ENCODE results near the gene KMT5C.

Gene KMT5C

GRCh38 chr19:55348317-55349034 lies 8.8 kb downstream of the KMT5C start:
- DNase-seq: no peak

DNA sequence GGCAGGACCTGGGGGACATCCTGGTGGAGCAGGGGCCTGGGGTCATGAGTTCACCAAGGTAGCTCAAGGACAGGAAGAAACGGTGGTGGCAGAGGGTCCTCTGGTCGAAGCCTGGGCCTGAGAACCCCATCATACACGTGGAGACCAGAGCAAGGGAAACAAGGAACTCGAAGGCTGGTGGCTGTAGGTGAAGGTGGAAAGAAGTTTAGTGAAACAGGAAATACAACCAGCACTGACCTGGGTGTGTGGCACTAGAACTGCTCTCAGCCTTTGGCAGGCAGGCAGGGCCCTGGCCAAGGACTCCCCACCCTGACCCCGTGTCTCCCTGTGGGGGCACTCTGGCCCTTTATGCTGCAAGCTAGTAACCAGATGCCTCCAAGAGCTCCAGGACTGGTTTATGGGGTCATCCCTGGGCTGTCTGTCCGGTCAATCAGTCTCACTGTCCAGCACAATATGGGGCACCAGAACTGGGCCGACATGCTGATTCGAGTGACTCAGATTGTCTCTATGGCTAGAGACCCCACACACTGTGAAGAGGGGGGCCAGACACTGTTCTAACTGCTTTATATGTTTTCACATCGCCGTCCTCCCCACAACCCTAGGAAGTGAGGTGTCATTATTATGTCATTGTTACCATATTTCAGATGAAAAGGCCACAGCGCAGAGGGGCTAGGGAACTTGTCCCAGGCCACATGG lies 11.1 kb downstream of the KMT5C start:
- DNase-seq: no peak

GRCh38 chr19:55352040-55352439 lies 12.4 kb downstream of the KMT5C start:
- DNase-seq: peak; percentile 45

DNA sequence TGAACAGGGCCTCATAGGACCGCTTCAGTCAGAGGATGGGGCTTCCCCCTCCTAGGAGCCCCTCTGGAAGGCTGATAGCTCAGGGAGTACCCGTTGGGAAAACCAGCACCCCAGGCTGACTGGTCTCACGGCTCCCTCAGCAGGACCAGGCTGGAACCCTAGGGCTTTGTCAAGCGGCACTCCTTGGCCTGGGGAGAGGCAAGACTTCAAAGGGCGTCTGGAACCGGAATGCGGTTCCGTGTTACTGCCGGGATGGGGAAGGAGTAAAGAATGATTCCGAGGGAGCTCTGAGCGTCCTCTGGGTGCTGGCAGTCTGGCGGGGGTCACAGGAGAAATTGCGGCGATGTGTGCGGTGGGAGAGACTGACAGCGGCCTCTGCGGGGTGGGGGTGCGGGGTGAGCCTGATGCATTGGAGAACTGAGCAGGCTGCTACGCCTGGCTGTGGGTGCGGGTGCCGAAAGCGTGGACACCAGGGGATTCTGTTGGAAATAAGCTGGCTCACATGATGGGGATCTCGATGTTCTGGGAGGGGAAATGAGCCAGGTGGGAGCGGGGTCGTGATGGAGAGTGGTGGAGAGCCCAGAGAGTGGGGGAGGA lies 13.0 kb downstream of the KMT5C start:
- DNase-seq: no peak

DNA sequence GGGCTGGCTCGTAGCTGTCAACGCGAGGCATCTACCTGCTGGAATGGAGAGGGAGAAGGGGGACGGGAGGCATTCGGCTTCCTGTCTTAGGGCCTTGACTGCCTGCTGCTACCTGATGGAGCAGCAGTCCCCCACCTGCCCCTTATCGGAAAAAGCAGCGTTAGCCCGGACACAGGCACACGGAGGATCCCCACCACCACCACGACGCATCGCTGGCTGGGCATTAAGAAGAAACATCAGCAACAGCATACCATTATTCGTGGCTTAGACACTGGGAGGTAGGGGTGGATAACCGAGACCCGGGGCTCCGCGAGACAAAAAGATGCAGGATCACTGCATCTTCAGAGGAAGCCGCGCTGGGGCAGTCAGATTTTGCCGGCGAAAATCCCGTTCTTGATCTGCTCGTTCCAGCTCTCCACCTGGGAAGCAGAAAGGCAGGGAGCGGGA lies 13.7 kb downstream of the KMT5C start:
- no peak for DNase-seq

GRCh38 chr19:55353803-55354697 lies 14.4 kb downstream of the KMT5C start:
- DNase-seq: peak; percentile 56

GRCh38 chr19:55354698-55355212 lies 15.1 kb downstream of the KMT5C start, which contains the start of gene COX6B2:
Gene COX6B2, minus strand, starts transcription at chr19:55354719. Its CDS starts 198 bp downstream, at chr19:55354521.
- peak; percentile 45 for DNase-seq

GRCh38 chr19:55355213-55355821 lies 15.6 kb downstream of the KMT5C start:
- no peak for DNase-seq

GRCh38 chr19:55358493-55358892 lies 18.8 kb downstream of the KMT5C start:
- no peak for DNase-seq

DNA sequence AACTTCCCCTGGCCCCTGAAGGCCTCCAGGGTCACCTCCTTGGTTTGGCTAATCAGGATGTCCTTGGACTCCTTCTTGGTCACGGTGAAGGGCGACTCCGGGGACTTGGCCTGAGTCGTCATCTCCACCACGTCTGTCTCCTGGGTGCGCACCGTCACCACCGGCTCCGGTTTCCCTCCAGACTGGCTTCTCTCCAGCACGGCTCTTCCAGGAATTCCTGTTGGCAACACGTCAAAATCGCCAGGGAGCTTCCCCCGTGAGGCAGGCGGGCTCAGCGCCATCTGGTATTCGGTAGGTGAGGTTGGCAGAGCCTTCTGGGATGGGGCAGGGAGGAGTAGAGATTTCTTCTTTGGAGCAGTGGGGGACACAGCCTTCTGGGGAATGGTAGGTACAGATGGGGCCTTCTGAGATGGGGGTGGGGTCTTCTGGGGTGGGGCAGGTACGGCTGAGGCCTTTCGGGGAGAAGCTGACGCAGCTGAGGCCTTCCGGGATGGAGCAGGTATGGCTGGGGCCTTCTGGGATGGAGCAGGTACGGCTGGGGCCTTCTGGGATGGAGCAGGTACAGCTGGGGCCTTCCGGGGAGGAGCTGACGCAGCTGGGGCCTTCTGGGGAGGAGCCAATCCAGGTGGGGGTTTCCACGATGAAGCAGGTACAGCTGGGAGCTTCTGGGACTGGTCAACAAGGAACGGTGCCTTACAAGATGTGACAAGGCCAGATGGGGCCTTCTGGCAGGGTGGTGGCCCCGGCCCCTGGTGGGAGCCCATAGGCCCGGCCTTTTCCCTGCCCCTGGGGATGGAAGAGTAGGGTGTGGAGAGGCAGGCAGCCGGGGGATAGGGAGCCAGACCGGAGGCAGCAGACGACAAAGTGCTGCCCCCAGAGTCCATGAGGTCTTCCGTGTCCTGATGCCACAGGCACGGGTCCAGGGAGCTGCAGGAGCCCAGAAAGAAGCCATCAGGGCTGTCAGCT lies 19.6 kb downstream of the KMT5C start:
- no peak for DNase-seq

GRCh38 chr19:55360902-55361301 lies 21.2 kb downstream of the KMT5C start:
- no peak for DNase-seq

DNA sequence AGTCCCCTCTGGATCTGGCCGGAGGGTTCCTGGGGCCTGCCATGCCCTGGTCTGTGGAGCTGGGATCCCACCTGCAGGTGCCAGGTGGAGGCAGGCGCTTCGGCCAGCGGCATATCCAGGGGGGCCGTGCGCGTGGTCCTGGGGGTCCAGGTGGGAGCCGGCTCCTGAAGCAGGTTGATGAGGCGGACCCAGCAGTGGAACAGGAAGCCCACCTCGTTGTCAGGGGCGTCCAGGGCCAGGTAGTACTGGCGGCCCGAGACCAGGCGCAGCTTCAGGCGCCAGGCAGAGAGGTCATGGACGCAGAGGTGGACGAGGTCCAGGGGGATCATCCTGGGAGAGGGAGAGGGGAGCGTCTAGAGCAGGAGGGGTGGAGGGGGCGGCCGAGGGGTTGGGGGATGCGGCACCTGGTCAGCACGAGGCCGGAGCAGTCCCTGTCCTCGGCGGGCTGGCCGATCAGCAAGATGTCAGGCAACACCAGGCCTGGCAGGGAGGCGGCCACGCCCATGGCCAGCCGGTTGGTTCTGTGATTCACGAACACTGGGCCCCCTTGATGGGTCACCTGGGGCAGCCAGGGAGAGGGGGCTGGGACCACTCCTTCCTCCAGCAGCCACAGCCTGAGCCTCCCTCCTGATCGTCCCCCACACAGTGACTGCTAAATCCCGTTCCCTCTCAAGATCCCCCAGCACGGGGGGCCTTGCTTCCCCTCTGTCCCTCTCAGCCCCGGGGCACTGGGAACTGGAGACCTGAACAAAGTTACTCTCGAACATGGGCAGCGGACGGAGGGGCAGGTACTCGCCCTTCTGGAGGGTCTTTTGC lies 22.7 kb downstream of the KMT5C start:
- no peak for DNase-seq

GRCh38 chr19:55362990-55363716 lies 23.5 kb downstream of the KMT5C start, which contains the start of gene GARIN5B:
Gene GARIN5B, minus strand, starts transcription at chr19:55363260. Its CDS starts 194 bp downstream, at chr19:55363066.
- no peak for DNase-seq

- DNase-seq: no peak
These were observed 25.6 kb downstream of the KMT5C start for GRCh38 chr19:55365245-55365644.

- DNase-seq: no peak
These were observed 26.3 kb downstream of the KMT5C start for GRCh38 chr19:55365964-55366363.

- no peak for DNase-seq
These were observed 27.1 kb downstream of the KMT5C start for GRCh38 chr19:55366790-55367189.

DNA sequence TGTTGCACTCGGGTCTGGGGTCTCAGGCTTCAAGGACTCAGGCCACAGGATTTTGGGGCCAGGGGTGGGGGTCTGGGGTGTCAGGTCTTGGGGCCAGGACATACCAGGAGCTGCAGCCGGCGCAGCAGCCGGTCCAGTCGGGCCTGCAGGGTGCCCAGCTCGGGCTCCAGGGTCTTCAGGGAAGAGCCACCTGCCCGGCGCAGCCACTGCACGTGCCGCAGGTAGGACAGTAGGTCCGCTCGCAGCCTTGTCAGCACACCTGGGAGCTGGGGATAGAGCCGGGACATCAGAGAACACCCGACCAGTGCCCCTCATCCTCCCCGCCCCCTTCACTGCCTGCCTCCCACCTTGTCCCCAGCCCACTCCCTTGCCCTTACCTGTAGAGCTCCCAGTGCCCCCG lies 28.4 kb downstream of the KMT5C start:
- DNase-seq: no peak

DNA sequence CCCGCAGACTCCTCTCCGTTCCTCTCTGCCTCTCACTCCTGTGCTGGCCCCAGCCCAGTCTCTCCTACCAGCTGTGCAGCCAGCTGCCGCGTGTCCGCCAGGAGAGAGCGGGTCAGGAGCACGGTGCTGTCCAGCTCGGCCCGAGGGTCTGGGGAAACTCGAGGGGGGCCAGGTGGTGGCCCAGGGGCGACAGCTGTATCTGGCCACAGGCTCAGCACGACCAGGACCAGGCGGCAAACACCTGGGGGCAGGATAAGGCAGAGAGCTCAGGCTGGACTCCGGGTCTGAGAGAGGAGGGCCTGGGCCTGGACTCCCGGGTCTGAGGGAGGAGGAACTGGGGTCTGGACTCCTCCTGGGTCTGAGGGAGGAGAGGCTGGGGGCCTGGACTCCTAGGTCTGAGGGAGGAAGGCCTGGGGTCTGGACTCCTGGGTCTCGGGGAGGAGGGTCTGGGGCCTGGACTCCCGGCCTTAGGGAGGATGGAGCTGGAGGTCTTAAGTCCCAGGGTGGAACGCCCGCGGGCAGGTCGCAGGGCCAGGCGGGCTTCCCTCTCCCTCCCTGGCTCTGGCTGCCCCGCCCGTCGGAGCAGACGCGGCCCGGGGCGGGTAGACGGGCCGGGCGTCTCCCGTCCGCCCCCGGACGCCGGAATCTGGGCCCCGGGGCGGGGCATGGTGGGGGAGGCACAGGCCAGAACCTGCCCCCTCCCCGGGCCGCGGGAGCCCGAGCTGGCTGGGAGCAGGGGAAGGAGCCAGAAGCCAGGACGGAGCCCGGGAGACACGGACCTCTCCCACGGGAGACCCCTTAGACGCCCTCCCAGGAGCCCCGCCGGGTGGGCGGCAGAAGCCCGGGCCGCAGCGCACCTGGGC lies 29.3 kb downstream of the KMT5C start:
- DNase-seq: peak; percentile 87
